ENCODE data around the gene NTMT1. TPM values are rescaled to one million over a fixed set of nuclear protein-coding genes. Genes with fewer than 3 reads are reported as not detected.

The NTMT1 gene
- total and polyA plus RNA-seq, 9 of the 15 experiments (the other 6 are each of a cell fraction or from before 2014, with no cell fraction given), result 42.1 to 116 (median 74.7) TPM

- no peak for TF ChIP-seq GMEB1 (CRISPR knock-in tag; IDR thresholded peaks at IDR 0.05)
- TF ChIP-seq CBX1 (IDR thresholded peaks at IDR 0.05; ENCODE audit: low read depth), result 0 out of 2 replicates have a peak, but pooled peaks have one; percentile 30
Measured at GRCh38 chr9:129607027-129607387, 19.0 kb upstream of the NTMT1 start (continued).

GRCh38 chr9:129608561-129609481 is 17.1 kb upstream of the NTMT1 start:
- no peak for ATAC-seq
- in situ Hi-C loops (cut with MboI) (loop anchor here (5.0 to 25.0 kb wide), 3 partner anchors 47 to 272 kb away; no protein-coding TSS in a partner anchor), intact Hi-C loops (cut with micrococcal nuclease) (loop anchor here (5.0 to 10.0 kb wide), 2 partner anchors 54 to 122 kb away; no protein-coding TSS in a partner anchor)
- Histone ChIP-seq H4K20me1 (replicated peaks; ENCODE audit: control insufficient read depth, insufficient read depth, low read length) (0 out of 2 replicates have a peak, but pooled peaks cover 10% of the 10 kb centered on the region), H3K9me1 (ENCODE audit: control insufficient read depth, insufficient read depth, low read length) (no peaks in the 10 kb centered on the region), H3K27me3 (ENCODE audit: control insufficient read depth in 2 of 2, insufficient read depth in 2 of 2, low read length in 2 of 2) (peaks cover 0 to 24% of the 10 kb centered on the region in 2 experiments; a peak in 2 of 5 replicates), H2AFZ (ENCODE audit: low read depth, low read length) (no peak overlapping the region), H3K36me3 (ENCODE audit: control insufficient read depth, insufficient read depth, low read length) (no peaks in the 10 kb centered on the region), H3K9me3 (replicated peaks; ENCODE audit: control insufficient read depth, insufficient read depth, low read depth, low read length) (no peaks in the 10 kb centered on the region), H3K9ac (ENCODE audit: insufficient read depth in 1 of 2, low read depth in 2 of 2, low read length in 2 of 2) (peak overlapping the region in 1 of 2 experiments; percentile 55; a peak in 2 of 4 replicates), H3K27ac (ENCODE audit: extremely low read depth, low read depth, low read length) (no peak overlapping the region), H3K4me3 (no peak overlapping the region), H3K79me2 (ENCODE audit: control insufficient read depth, insufficient read depth, low read length) (no peaks in the 10 kb centered on the region), H3K4me2 (ENCODE audit: insufficient read depth, low read length) (no peak overlapping the region), H3K4me1 (replicated peaks in 1 of 2; ENCODE audit: control insufficient read depth in 2 of 2, insufficient read depth in 2 of 2, low read length in 2 of 2) (peaks cover 11 to 75% of the 10 kb centered on the region in 2 experiments; a peak in 4 of 5 replicates)
- 80% methylated on average over 18 of the region's 27 CpGs for WGBS (ENCODE audit: insufficient coverage, low coverage, missing lambda C conversion rate)
- POLR2A ChIA-PET, result interaction anchor here (0.7 to 1.7 kb wide), 4 partner anchors 99 to 470 kb away, joined by 4 to 6 read pairs (median 5); no protein-coding TSS in a partner anchor
- no peak for DNase-seq (ENCODE audit: extremely low read depth in 1 of 4, low spot score in 3 of 4)
- no TSS peak for BruUV-seq (replicated peaks)
- CTCF ChIA-PET (ENCODE audit: low intra/inter-chr PET ratio), result interaction anchor here (0.6 to 3.3 kb wide), 5 partner anchors 33 to 478 kb away, joined by 3 to 53 read pairs (median 4); partner anchors contain the start of gene ASB6
- FAIRE-seq, result no peak
- TF ChIP-seq MTF1 (CRISPR knock-in tag; IDR thresholded peaks at IDR 0.05; ENCODE audit: borderline replicate concordance), result no peak
- peak; percentile 28; the same call in 1 of the 2 replicates for TF ChIP-seq BCOR (IDR thresholded peaks at IDR 0.05)
- TF ChIP-seq ZNF280B (CRISPR knock-in tag; IDR thresholded peaks at IDR 0.05), result no peak
- TF ChIP-seq ZFP36 (IDR thresholded peaks at IDR 0.05; ENCODE audit: low read depth, low read length, partially characterized antibody), result peak; percentile 43
- no peak for TF ChIP-seq POLR2G (IDR thresholded peaks at IDR 0.05; ENCODE audit: low read depth, low read length)
- peak; percentile 59; the same call in 1 of the 2 replicates for TF ChIP-seq ZBTB33 (CRISPR knock-in tag; IDR thresholded peaks at IDR 0.05)
- no peak for TF ChIP-seq NELFE (IDR thresholded peaks at IDR 0.05; ENCODE audit: insufficient read depth, insufficient read length)
- TF ChIP-seq SAP30 (IDR thresholded peaks at IDR 0.05; ENCODE audit: borderline replicate concordance, insufficient read depth, low read depth, low read length, poor library complexity, severe bottlenecking), result no peak

Measured in K562 (cell line).